Keratinocyte (primary cell): ENCODE data around the gene SARS2. TPM values are rescaled to one million over a fixed set of nuclear protein-coding genes. Genes with fewer than 3 reads are reported as not detected.

Experiments used
- DNase-seq: peaks from one replicate; pipeline ENCODE4 v3.0.0-alpha.2; 2011; ENCODE audit warnings: low read depth, missing footprints, low spot score
- FAIRE-seq: peaks from 2 replicates; lab custom pipeline; 2011; peaks lifted over from hg19 to GRCh38; lab: Jason Lieb, UNC
- H2AFZ ChIP-seq: 2 replicates; pipeline ENCODE4 v1.6.0; 2012; ENCODE audit warnings: low read length, control low read depth, inconsistent platforms; ENCODE audit not compliant: control insufficient read depth
- H3K27ac ChIP-seq: 2 replicates; pipeline ENCODE4 v1.5.1; 2011; ENCODE audit warnings: low read length; ENCODE audit not compliant: control insufficient read depth, insufficient read depth
- H3K27me3 ChIP-seq: 3 replicates; pipeline ENCODE4 v1.6.0; 2011; ENCODE audit warnings: low read length; ENCODE audit not compliant: control insufficient read depth, insufficient read depth; ENCODE audit errors: extremely low read depth
- H3K36me3 ChIP-seq, 2 experiments: 2 replicates in 1 of 2; 3 replicates in 1 of 2; pipeline ENCODE4 v1.5.1; 2011; ENCODE audit warnings: low read length in 2 of 2, mild to moderate bottlenecking in 1 of 2; ENCODE audit not compliant: control insufficient read depth in 2 of 2, insufficient read depth in 2 of 2; ENCODE audit errors: extremely low read depth in 1 of 2
- H3K4me1 ChIP-seq: 3 replicates; pipeline ENCODE4 v1.5.1; 2011; ENCODE audit warnings: low read length; ENCODE audit not compliant: control insufficient read depth, insufficient read depth; ENCODE audit errors: extremely low read depth
- H3K4me2 ChIP-seq: 3 replicates; pipeline ENCODE4 v1.6.0; 2011; ENCODE audit warnings: low read depth, low read length; ENCODE audit not compliant: control insufficient read depth, insufficient read depth; ENCODE audit errors: extremely low read depth
- H3K4me3 ChIP-seq, 3 experiments: fragments of 200-600 bp in 1 of 3; sonication (generic) in 1 of 3; 2 replicates in 2 of 3; 3 replicates in 1 of 3; pipeline ENCODE4 v1.5.1; 2011 to 2016; ENCODE audit warnings: low read length in 3 of 3, mild to moderate bottlenecking in 3 of 3, control low read depth in 2 of 3, inconsistent platforms in 1 of 3, low read depth in 1 of 3, mixed read lengths in 1 of 3, mixed run types in 1 of 3, moderate library complexity in 1 of 3; ENCODE audit not compliant: control insufficient read depth in 2 of 3, insufficient read depth in 2 of 3; ENCODE audit errors: extremely low read depth in 1 of 3
- H3K79me2 ChIP-seq: 2 replicates; pipeline ENCODE4 v1.6.0; 2012; ENCODE audit warnings: low read length; ENCODE audit not compliant: control insufficient read depth, insufficient read depth
- H3K9ac ChIP-seq: 3 replicates; pipeline ENCODE4 v1.6.0; 2011; ENCODE audit warnings: low read length; ENCODE audit not compliant: control insufficient read depth, insufficient read depth; ENCODE audit errors: extremely low read depth
- H3K9me1 ChIP-seq: 3 replicates; pipeline ENCODE4 v1.6.0; 2011; ENCODE audit warnings: low read length; ENCODE audit not compliant: control insufficient read depth, insufficient read depth; ENCODE audit errors: extremely low read depth
- H3K9me3 ChIP-seq: 2 replicates; pipeline ENCODE4 v1.5.1; 2012; ENCODE audit warnings: low read depth, low read length; ENCODE audit not compliant: control insufficient read depth
- H4K20me1 ChIP-seq: 3 replicates; pipeline ENCODE4 v1.6.0; 2011; ENCODE audit warnings: low read length; ENCODE audit not compliant: control insufficient read depth, insufficient read depth; ENCODE audit errors: extremely low read depth
- CTCF ChIP-seq, 3 experiments: IDR thresholded peaks in 1 of 3; conservative IDR thresholded peaks in 1 of 3; optimal IDR thresholded peaks in 1 of 3; 2 replicates in 2 of 3; 3 replicates in 1 of 3; pipeline versions ENCODE3 to v1.5.1; 2011; ENCODE audit warnings: low read length in 3 of 3, mild to moderate bottlenecking in 3 of 3, moderate library complexity in 2 of 3, control low read depth in 1 of 3, inconsistent platforms in 1 of 3; ENCODE audit not compliant: insufficient read depth in 2 of 3; ENCODE audit errors: extremely low read depth in 1 of 3
- EZH2 ChIP-seq: IDR thresholded peaks from one replicate; pipeline ENCODE4 v1.6.1; 2012; ENCODE audit warnings: inconsistent platforms, mild to moderate bottlenecking, low read length, moderate library complexity
- dilution Hi-C: fragments of 300-500 bp; cut with MboI; formaldehyde crosslinking; loops from one replicate; pipeline ENCODE4 v1.7.0; 2020; ENCODE audit warnings: low sequenced_read_pairs; ENCODE audit not compliant: extremely low pct_ligation_motif_present
- polyA plus RNA-seq, 5 experiments: library from polyadenylated mRNA; depleted of rRNA in 3 of 5; stranded (reverse) in 3 of 5; stranded (forward) in 1 of 5; unstranded in 1 of 5; fragments of >200 nt; gene quantifications; 1 replicate in 1 of 5; 2 replicates in 3 of 5; 3 replicates in 1 of 5; pipeline versions ENCODE4 v1.2.1 to v1.2.3, GENCODE V29; 2011 to 2012; ENCODE audit warnings: missing spikeins in 2 of 5, low read depth in 1 of 5, low replicate concordance in 1 of 5

The SARS2 gene
- polyA plus RNA-seq, 1 donor (not counting 4 experiments of a cell fraction or from before 2014, with no cell fraction given), result 13.9 TPM

GRCh38 chr19:38958301-38958700 is 27.7 kb upstream of the SARS2 start:
- DNase-seq, result no peak
- H4K20me1 ChIP-seq, result no peaks in the 10 kb centered on the region
- no peak overlapping the region for H3K4me2 ChIP-seq
- H3K4me1 ChIP-seq, result no peaks in the 10 kb centered on the region
- dilution Hi-C loops, result no loop called here
- no peak overlapping the region for H3K4me3 ChIP-seq
- no peak for FAIRE-seq
- no peaks in the 10 kb centered on the region for H3K9me1 ChIP-seq
- H3K36me3 ChIP-seq, result no peaks in the 10 kb centered on the region
- H3K27ac ChIP-seq, result no peak overlapping the region
- no peak overlapping the region for H2AFZ ChIP-seq
- no peak for TF ChIP-seq EZH2
- TF ChIP-seq CTCF (optimal IDR thresholded peaks at IDR 0.05 in 1 of 3, IDR thresholded peaks at IDR 0.05 in 1 of 3, conservative IDR thresholded peaks at IDR 0.05 in 1 of 3; ENCODE audit: extremely low read depth in 1 of 3, insufficient read depth in 2 of 3, low read length in 3 of 3), result no peak
- H3K9me3 ChIP-seq, result no peaks in the 10 kb centered on the region
- no peaks in the 10 kb centered on the region for H3K79me2 ChIP-seq
- H3K27me3 ChIP-seq, result no peaks in the 10 kb centered on the region
- H3K9ac ChIP-seq, result no peak overlapping the region

GRCh38 chr19:38956264-38956663 is 25.7 kb upstream of the SARS2 start:
- FAIRE-seq (no peak), DNase-seq (no peak)
- H3K27ac ChIP-seq, result no peak overlapping the region
- no peak overlapping the region for H3K4me2 ChIP-seq
- no peak for TF ChIP-seq EZH2
- no peak for TF ChIP-seq CTCF (optimal IDR thresholded peaks at IDR 0.05 in 1 of 3, IDR thresholded peaks at IDR 0.05 in 1 of 3, conservative IDR thresholded peaks at IDR 0.05 in 1 of 3; ENCODE audit: extremely low read depth in 1 of 3, insufficient read depth in 2 of 3, low read length in 3 of 3)
- peaks cover 0 to 2% of the 10 kb centered on the region in 2 experiments for H3K36me3 ChIP-seq
- H2AFZ ChIP-seq, result no peak overlapping the region
- no peaks in the 10 kb centered on the region for H3K27me3 ChIP-seq
- H3K9me3 ChIP-seq, result no peaks in the 10 kb centered on the region
- H3K9me1 ChIP-seq, result no peaks in the 10 kb centered on the region
- H3K79me2 ChIP-seq, result no peaks in the 10 kb centered on the region
- H3K9ac ChIP-seq, result no peak overlapping the region
- H3K4me1 ChIP-seq, result no peaks in the 10 kb centered on the region
- no peak overlapping the region for H3K4me3 ChIP-seq
- dilution Hi-C loops, result no loop called here
- H4K20me1 ChIP-seq, result no peaks in the 10 kb centered on the region
